Adrenal gland (tissue), 12 donors: ENCODE data around the gene SMDT1. TPM values are rescaled to one million over a fixed set of nuclear protein-coding genes. Genes with fewer than 3 reads are reported as not detected.

Experiments
- DNase-seq, 7 donors: peaks; one replicate each; pipeline ENCODE4 v3.0.0-alpha.2; 2019 to 2020
- H3K27ac ChIP-seq, 5 donors: fragments of 200-600 bp; sonication (generic) in 4 of 5; 1 replicate in 3 of 5; 2 replicates in 2 of 5; pipeline versions ENCODE4 v1.5.1 to v1.8.0; 2016 to 2020; ENCODE audit warnings: mild to moderate bottlenecking in 1 of 5
- H3K27me3 ChIP-seq: fragments of 200-600 bp; 2 replicates; pipeline ENCODE4 v1.8.0; 2021
- H3K36me3 ChIP-seq, 2 donors: fragments of 200-600 bp; replicated peaks in 1 of 2; 1 replicate in 1 of 2; 2 replicates in 1 of 2; pipeline versions ENCODE4 v1.5.1 to v1.8.0; 2018 to 2022
- H3K4me1 ChIP-seq, 2 donors: fragments of 200-600 bp; replicated peaks in 1 of 2; 1 replicate in 1 of 2; 2 replicates in 1 of 2; pipeline versions ENCODE4 v1.5.1 to v1.8.0; 2018 to 2021
- H3K4me3 ChIP-seq, 4 donors: fragments of 200-600 bp; sonication (generic) in 3 of 4; one replicate each; pipeline ENCODE4 v1.5.1; 2016 to 2018
- H3K9me3 ChIP-seq, 3 donors: fragments of 200-600 bp; sonication (generic) in 1 of 3; replicated peaks in 1 of 3; 1 replicate in 2 of 3; 2 replicates in 1 of 3; pipeline versions ENCODE4 v1.5.1 to v1.8.0; 2016 to 2021
- POLR2A ChIP-seq, 2 donors: fragments of 450-650 bp; IDR thresholded peaks; one replicate each; pipeline ENCODE4 v1.6.1; 2017; ENCODE audit warnings: antibody characterized with exemption in 2 of 2, mild to moderate bottlenecking in 2 of 2, moderate library complexity in 1 of 2
- whole genome bisulfite sequencing, 4 donors: extraction: QIAGEN DNeasy Blood & Tissue Kit in 2 of 4; methylation state at CpG; one replicate each; pipeline versions ENCODE4 v1.1.5 to v1.1.7; 2013 to 2017; 5-methylcytosine and 5-hydroxymethylcytosine counted together
- intact Hi-C, 2 donors: fragments of 100-400 bp; cut with DNase I; formaldehyde crosslinking; loops; one replicate each; pipeline versions ENCODE4 v1.14.1 to v1.15.0; 2022 to 2023
- polyA plus RNA-seq, 3 donors: library from polyadenylated mRNA; stranded (reverse); fragments of 200-250 nt in 2 of 3; fragments of 350-450 nt in 1 of 3; fragmentation: Illumina TruSeq in 1 of 3; extraction: RNeasy Lipid Tissue Mini Kit (QIAGEN cat#74804) in 1 of 3; gene quantifications; one replicate each; pipeline ENCODE4 v1.2.3, GENCODE V29; 2013 to 2014
- total RNA-seq, 9 donors: library from RNA; depleted of rRNA in 4 of 9; stranded (reverse); fragments of >200 nt in 4 of 9; fragments of 120-200 nt in 1 of 9; fragmentation: NEBNext Ultra II Directional in 1 of 9; extraction: Animal tissue kit (Norgen Biotek cat#: 25700) in 1 of 9; gene quantifications; one replicate each; pipeline versions ENCODE4 v1.1.0 to v1.2.4, GENCODE V29; 2013 to 2023
- TF ChIP-seq, protein P1 (sequence below), 6 experiments: fragments of 450-650 bp in 4 of 6; fragments of 200-600 bp in 2 of 6; sonication (generic) in 1 of 6; IDR thresholded peaks; 1 replicate in 5 of 6; 2 replicates in 1 of 6; pipeline versions ENCODE4 v1.5.1 to v1.8.0; 2016 to 2021; ENCODE audit warnings: antibody characterized with exemption in 6 of 6, mild to moderate bottlenecking in 2 of 6, moderate library complexity in 1 of 6
- donor health status: healthy with polysubstance abuse.
- donor health status: Bipolar disorder and iron deficiency.
- donor health status: DM: yes; HTN: yes; CAD: no.
- donor health status: DM: no; HTN: no; CAD: no.
- donor health status: DM: no; HTN: no; CAD: no.
- donor health status: DM: yes; HTN: yes; CAD: no.

SMDT1 gene
- total and polyA plus RNA-seq, 12 donors: 4.3 to 151 (median 62.5) TPM

DNA sequence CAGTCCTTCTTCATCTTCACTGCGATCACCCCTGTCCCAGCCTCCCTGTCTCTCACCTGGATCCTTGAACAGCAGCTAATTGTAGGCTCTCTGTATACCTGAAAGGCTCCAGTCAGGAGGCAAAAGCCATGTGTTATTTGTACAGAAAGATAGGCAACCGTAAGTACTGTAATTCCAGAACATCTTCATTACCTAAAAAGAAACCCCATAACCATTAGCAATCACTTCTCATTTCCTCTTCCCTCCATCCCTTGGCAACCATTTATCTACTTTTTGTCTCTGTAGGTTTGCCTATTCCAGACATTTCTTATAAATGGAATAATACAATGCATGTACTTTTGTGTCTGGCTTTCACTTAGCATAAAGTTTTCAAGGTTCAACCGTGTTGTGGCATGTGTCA lies 26.7 kb upstream of the SMDT1 start:
- Histone ChIP-seq H3K27me3 (no peaks in the 10 kb centered on the region), H3K27ac (no peak overlapping the region), H3K9me3 (no peaks in the 10 kb centered on the region), H3K4me3 (no peak overlapping the region), H3K4me1 (no peaks in the 10 kb centered on the region), H3K36me3 (no peaks in the 10 kb centered on the region)
- TF ChIP-seq, protein P1, sequence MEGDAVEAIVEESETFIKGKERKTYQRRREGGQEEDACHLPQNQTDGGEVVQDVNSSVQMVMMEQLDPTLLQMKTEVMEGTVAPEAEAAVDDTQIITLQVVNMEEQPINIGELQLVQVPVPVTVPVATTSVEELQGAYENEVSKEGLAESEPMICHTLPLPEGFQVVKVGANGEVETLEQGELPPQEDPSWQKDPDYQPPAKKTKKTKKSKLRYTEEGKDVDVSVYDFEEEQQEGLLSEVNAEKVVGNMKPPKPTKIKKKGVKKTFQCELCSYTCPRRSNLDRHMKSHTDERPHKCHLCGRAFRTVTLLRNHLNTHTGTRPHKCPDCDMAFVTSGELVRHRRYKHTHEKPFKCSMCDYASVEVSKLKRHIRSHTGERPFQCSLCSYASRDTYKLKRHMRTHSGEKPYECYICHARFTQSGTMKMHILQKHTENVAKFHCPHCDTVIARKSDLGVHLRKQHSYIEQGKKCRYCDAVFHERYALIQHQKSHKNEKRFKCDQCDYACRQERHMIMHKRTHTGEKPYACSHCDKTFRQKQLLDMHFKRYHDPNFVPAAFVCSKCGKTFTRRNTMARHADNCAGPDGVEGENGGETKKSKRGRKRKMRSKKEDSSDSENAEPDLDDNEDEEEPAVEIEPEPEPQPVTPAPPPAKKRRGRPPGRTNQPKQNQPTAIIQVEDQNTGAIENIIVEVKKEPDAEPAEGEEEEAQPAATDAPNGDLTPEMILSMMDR (IDR thresholded peaks at IDR 0.05): no peak
- TF ChIP-seq POLR2A (IDR thresholded peaks at IDR 0.05): no peak
- no peak for DNase-seq
- intact Hi-C loops: no loop called here
- WGBS, 4 donors: 88 to 97% (median 90%) methylated on average over 3 of the region's 3 CpGs

DNA sequence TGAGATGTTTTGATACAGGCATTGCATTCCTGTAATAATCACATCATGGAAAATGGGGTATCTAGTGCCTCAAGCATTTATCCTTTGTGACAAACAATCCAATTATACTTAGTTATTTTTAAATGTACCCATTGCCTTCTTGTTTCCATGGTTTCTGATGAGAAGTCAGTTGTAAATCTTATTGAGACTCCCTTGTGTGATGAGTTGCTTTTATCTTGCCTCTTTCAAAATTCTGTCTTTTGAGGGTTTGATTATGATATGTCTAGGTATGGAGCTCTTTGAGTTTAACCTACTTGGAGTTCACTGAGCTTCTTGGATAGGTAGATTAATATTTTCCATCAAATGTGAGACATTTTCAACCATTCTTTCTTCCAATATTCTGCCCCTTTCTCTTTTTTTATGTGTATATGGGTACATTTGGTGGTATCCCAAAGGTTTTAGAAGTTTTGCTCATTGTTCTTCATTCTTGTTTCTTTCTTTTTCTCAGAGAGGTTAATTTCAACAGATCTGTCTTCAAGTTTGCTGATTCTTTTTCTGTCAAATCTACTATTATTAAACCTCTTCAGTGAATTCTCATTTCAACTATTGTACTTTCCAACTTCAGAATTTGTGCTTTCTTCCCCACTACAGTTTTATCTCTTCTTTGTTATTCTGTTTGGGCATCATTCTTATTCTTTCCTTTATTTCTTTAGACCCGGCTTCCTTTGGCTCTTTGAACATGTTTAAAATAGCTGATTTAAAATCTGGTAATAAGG lies 22.6 kb upstream of the SMDT1 start:
- intact Hi-C loops: no loop called here
- WGBS, 4 donors: 96 to 100% (median 97%) methylated on average over 1 of the region's 1 CpG
- H3K4me1 ChIP-seq: no peaks in the 10 kb centered on the region

DNA sequence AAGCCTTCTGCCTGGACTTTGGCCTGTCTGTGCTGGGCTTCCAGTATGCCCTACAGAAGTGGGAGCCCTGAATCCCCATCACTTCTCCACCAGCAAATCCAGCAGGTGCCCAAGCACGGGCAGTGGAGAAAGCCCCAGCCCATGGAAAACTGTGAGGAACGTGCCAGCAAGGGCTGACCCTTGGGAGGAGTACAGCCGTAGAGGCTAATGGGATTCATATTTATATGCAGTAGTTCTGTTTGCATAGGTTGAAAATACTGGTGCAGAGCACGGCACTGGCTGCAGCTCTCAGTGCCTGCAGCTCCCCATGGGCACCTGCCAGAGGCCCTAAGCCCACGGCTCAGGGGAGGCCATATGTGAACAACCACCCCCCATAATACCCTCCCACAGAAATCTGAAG lies 19.0 kb upstream of the SMDT1 start:
- H3K4me3 ChIP-seq: no peak overlapping the region
- no peaks in the 10 kb centered on the region for H3K9me3 ChIP-seq
- H3K27ac ChIP-seq: no peak overlapping the region
- no peak for DNase-seq
- H3K27me3 ChIP-seq: no peaks in the 10 kb centered on the region
- no peaks in the 10 kb centered on the region for H3K4me1 ChIP-seq
- intact Hi-C loops: no loop called here
- peaks cover 0 to 36% of the 10 kb centered on the region in 2 donors for H3K36me3 ChIP-seq
- TF ChIP-seq, protein P1 (IDR thresholded peaks at IDR 0.05): no peak
- TF ChIP-seq POLR2A (IDR thresholded peaks at IDR 0.05): no peak
- WGBS, 4 donors: 90 to 97% (median 92%) methylated on average over 2 to 5 of the region's 5 CpGs

More for the DNA sequence above, 22.6 kb upstream of the SMDT1 start:
- Histone ChIP-seq H3K9me3 (no peaks in the 10 kb centered on the region), H3K27ac (no peak overlapping the region), H3K4me3 (no peak overlapping the region), H3K36me3 (peaks cover 0 to 25% of the 10 kb centered on the region in 2 donors), H3K27me3 (no peaks in the 10 kb centered on the region)
- DNase-seq: no peak
- TF ChIP-seq POLR2A (IDR thresholded peaks at IDR 0.05): no peak
- TF ChIP-seq, protein P1 (IDR thresholded peaks at IDR 0.05): no peak

DNA sequence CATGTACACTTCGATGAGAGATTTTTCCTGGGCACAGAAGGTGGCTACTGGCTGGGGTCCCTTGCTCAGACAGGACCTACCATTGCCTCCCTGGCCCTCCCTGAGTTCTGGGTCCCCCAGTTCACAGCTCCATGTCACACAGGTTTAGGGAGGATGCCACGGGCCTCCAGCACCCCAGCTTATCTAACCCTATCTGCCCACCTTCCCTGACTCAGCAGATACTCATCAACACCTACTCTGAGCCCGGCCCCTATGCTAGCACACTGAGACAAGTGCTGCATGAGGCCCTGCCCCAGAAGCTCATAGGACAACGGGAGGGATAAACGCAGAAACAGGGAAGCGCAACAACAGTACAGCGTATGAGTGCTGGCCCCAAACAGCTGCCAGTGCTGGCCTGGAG lies 18.5 kb upstream of the SMDT1 start:
- Histone ChIP-seq H3K27me3 (no peaks in the 10 kb centered on the region), H3K4me1 (no peaks in the 10 kb centered on the region), H3K36me3 (peaks cover 0 to 42% of the 10 kb centered on the region in 2 donors), H3K9me3 (no peaks in the 10 kb centered on the region), H3K4me3 (no peak overlapping the region), H3K27ac (no peak overlapping the region)
- TF ChIP-seq, protein P1 (IDR thresholded peaks at IDR 0.05): no peak
- no peak for TF ChIP-seq POLR2A (IDR thresholded peaks at IDR 0.05)
- DNase-seq: no peak
- intact Hi-C loops: no loop called here
- WGBS, 4 donors: 95 to 99% (median 97%) methylated on average over 7 of the region's 7 CpGs
